Left lung (tissue), 10 donors: ENCODE measurements around the gene SNRPB2. TPM values are rescaled to one million over a fixed set of nuclear protein-coding genes. Genes with fewer than 3 reads are reported as not detected.

Source experiments
- ATAC-seq: fragments of 200-7000 bp; cut with Tn5 transposase; one replicate; pipeline ENCODE4 v1.9.1; 2020; ENCODE audit warnings: moderate library complexity
- DNase-seq, 4 donors: peaks; one replicate each; pipeline ENCODE4 v3.0.0-alpha.2; 2013 to 2020
- H3K27ac ChIP-seq, 2 donors: fragments of 200-600 bp; sonication (generic) in 1 of 2; one replicate each; pipeline versions ENCODE4 v1.5.0 to v1.8.0; 2020 to 2021
- H3K27me3 ChIP-seq, 2 donors: fragments of 200-600 bp; sonication (generic) in 1 of 2; one replicate each; pipeline versions ENCODE4 v1.5.0 to v1.8.0; 2020 to 2021
- H3K36me3 ChIP-seq, 2 donors: fragments of 200-600 bp; sonication (generic) in 1 of 2; one replicate each; pipeline versions ENCODE4 v1.5.0 to v1.8.0; 2020 to 2021
- H3K4me1 ChIP-seq, 2 donors: fragments of 200-600 bp; one replicate each; pipeline ENCODE4 v1.8.0; 2021
- H3K4me3 ChIP-seq, 2 donors: fragments of 200-600 bp; sonication (generic) in 1 of 2; one replicate each; pipeline versions ENCODE4 v1.5.0 to v1.8.0; 2020 to 2021; ENCODE audit warnings: mild to moderate bottlenecking in 1 of 2
- H3K9me3 ChIP-seq, 2 donors: fragments of 200-600 bp; sonication (generic) in 1 of 2; one replicate each; pipeline versions ENCODE4 v1.5.0 to v1.8.0; 2020 to 2021
- CTCF ChIP-seq, 2 donors: fragments of 200-600 bp; sonication (generic) in 1 of 2; IDR thresholded peaks; one replicate each; pipeline versions ENCODE4 v1.5.0 to v1.8.0; 2021; ENCODE audit warnings: antibody characterized with exemption in 2 of 2
- intact Hi-C, 2 donors: fragments of 100-400 bp; cut with DNase I; formaldehyde crosslinking; loops; one replicate each; pipeline versions ENCODE4 v1.11.2 to v1.14.2; 2022
- polyA plus RNA-seq, 6 donors: library from polyadenylated mRNA; unstranded; fragments of 120-200 nt; gene quantifications; one replicate each; pipeline ENCODE4 v1.2.1, GENCODE V29; 2013; ENCODE audit not compliant: insufficient read length in 6 of 6
- total RNA-seq, 2 donors: library from RNA; stranded (reverse); fragmentation: NEBNext Ultra II Directional; extraction: Animal tissue kit (Norgen Biotek cat#: 25700); gene quantifications; one replicate each; pipeline ENCODE4 v1.2.1, GENCODE V29; 2021
- donor health status: DM: no; HTN: yes; CAD: no.
- donor health status: DM: no; HTN: no; CAD: no.

Gene SNRPB2
- total and polyA plus RNA-seq, 8 donors: 36.7 to 93.3 (median 90.9) TPM

DNA sequence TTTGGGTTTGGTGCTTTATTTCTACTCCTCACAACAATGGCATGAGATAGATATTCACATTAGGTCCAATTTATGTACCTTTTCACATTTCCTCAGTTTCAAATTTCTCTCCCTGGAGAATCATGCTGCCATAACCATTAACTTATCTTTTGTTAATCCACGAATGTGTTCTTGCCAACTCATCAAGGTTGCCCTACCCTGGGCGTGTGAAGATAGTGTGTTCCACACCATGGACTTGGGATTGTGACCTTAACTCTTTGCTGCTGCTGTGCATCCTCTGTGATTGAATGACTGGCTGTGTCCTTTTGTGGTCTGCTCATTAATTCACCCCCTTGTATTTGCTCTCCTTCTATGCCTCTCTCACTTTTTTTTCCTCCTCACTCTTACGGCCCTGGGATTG is 34.2 kb upstream of the SNRPB2 start:
- DNase-seq (no peak), ATAC-seq (no peak)
- no peaks in the 10 kb centered on the region for H3K9me3 ChIP-seq
- H3K4me3 ChIP-seq: no peak overlapping the region
- H3K36me3 ChIP-seq: no peaks in the 10 kb centered on the region
- no peak overlapping the region for H3K27ac ChIP-seq
- intact Hi-C loops: no loop called here
- H3K27me3 ChIP-seq: no peaks in the 10 kb centered on the region
- no peak for TF ChIP-seq CTCF (IDR thresholded peaks at IDR 0.05)
- H3K4me1 ChIP-seq: no peaks in the 10 kb centered on the region

GRCh38 chr20:16699293-16699692 is 30.5 kb upstream of the SNRPB2 start:
- DNase-seq (no peak), ATAC-seq (no peak)
- Histone ChIP-seq H3K27me3 (no peaks in the 10 kb centered on the region), H3K4me3 (no peak overlapping the region), H3K36me3 (no peaks in the 10 kb centered on the region), H3K27ac (no peak overlapping the region), H3K4me1 (no peaks in the 10 kb centered on the region), H3K9me3 (no peaks in the 10 kb centered on the region)
- intact Hi-C loops: no loop called here
- TF ChIP-seq CTCF (IDR thresholded peaks at IDR 0.05): no peak

DNA sequence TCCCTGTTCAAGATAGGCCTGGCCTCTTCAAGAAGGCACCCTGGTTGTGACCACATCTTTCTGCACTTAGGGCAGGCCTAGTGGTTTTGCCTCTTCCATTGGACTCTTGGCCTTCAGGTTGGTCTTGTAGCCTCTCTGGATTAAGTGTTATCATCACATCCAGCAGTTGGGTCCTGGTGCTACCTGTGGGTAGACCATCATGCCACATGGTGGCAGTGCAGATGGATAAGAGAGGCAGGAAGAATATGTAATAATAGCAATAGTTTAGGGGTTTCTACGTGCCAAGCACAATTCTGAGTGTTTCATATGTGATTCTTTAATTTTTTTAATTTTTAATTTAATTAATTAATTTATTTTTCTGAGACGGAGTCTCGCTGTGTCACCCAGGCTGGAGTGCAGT is 28.5 kb upstream of the SNRPB2 start:
- H3K4me1 ChIP-seq: no peaks in the 10 kb centered on the region
- peak; percentile 33 for ATAC-seq
- intact Hi-C loops: no loop called here

DNA sequence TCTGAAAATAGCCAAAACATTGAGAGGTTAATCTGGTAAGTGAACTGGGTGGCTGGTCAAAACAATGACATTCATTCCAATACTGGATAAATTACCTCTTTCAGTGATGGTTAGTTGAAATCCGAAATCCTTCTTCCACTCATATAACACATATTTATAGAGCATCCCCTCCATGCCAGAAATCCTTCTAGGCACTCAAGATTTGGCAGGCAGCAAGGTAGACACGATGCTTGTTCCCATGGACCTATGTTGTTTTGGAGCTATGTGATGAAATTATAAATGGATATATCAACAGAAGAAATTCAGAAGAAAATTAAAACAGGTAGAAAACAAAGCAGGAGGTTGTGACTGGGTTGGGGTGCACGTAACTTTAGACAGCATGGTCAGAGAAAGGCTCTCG is 26.3 kb upstream of the SNRPB2 start:
- intact Hi-C loops: no loop called here
- ATAC-seq: no peak

More for the DNA sequence above, 28.5 kb upstream of the SNRPB2 start:
- H3K36me3 ChIP-seq: no peaks in the 10 kb centered on the region
- no peak overlapping the region for H3K27ac ChIP-seq
- TF ChIP-seq CTCF (IDR thresholded peaks at IDR 0.05): no peak
- H3K27me3 ChIP-seq: no peaks in the 10 kb centered on the region
- no peak overlapping the region for H3K4me3 ChIP-seq
- no peaks in the 10 kb centered on the region for H3K9me3 ChIP-seq
- no peak for DNase-seq

DNA sequence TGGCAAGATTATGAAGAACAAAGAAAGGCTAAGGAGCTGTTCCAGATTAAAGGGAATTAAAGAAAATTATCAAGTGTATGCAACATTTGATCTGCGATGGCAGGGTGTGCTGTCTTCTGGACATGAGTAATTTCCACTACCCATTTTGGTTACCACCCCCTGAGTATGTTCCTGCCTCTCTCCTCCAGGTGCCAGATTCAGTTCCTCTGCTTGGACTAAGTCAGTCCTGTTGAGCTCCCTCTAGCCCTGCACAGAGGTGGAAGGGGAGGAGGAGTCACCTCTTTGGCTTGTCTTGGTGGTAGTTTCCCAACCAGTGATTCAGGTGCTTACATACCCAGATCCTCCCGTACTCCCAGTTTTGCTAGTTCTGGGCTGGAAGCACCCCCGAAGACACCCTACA is 22.2 kb upstream of the SNRPB2 start:
- no peaks in the 10 kb centered on the region for H3K4me1 ChIP-seq
- no peaks in the 10 kb centered on the region for H3K9me3 ChIP-seq
- no peaks in the 10 kb centered on the region for H3K27me3 ChIP-seq
- TF ChIP-seq CTCF (IDR thresholded peaks at IDR 0.05): no peak
- intact Hi-C loops: no loop called here
- H3K4me3 ChIP-seq: no peak overlapping the region
- no peaks in the 10 kb centered on the region for H3K36me3 ChIP-seq
- DNase-seq: no peak
- no peak for ATAC-seq
- no peak overlapping the region for H3K27ac ChIP-seq

More for the DNA sequence above, 26.3 kb upstream of the SNRPB2 start:
- TF ChIP-seq CTCF (IDR thresholded peaks at IDR 0.05): no peak
- Histone ChIP-seq H3K4me1 (no peaks in the 10 kb centered on the region), H3K27me3 (no peaks in the 10 kb centered on the region), H3K27ac (no peak overlapping the region), H3K4me3 (no peak overlapping the region), H3K9me3 (no peaks in the 10 kb centered on the region), H3K36me3 (no peaks in the 10 kb centered on the region)
- DNase-seq: no peak
